ENCODE measurements around the gene CYP8B1.

The CYP8B1 gene

DNA sequence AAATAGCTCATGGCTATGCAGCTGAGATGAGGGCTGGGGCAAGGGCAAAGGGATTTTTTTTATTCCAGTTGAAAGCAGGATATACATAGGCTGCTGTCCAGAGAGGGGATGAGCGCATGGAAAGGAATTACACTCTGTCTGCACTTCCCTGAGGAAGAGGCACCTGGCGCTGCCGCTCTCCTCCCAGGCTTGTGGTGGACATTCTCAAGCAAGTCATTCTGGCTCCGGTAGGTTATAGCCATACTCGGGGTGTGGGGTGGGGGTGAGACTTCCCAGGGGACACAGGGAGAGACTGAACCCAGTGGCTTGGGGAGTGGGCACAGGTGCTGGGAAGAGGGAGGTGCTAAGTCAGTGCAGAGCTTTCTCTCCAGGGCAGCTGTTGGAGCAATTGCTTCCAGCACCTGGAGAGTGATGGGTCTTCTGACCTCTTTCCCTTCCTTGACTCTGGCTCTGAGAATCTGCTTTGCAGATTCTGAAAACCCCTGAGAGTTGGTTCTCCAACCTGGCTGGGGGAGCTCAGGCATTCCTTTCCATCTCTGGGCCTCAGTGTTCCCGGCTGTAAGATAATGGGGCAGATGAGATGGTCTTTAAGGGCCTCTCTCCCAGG lies 24.3 kb downstream of the CYP8B1 start:
- DNase-seq = no peak

DNA sequence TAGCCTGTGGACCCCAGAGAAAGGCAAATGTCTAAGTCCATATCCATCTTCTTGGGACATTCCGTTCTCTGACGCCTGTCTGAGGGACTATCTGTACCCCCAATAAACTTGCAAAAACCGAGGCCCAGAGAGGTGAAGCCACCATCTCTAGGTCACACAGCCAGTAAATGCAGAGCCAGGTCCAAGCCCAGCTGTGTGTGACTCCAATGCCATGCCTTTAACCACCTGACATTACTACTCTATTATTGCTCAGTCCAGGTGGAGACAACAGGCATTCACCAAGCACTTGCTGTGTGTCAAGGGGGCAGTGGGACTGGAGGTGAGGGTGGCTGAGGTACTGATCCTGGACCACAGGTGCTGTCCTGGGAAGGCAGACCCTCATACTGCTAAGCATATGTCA lies 25.4 kb downstream of the CYP8B1 start:
- DNase-seq = no peak

DNA sequence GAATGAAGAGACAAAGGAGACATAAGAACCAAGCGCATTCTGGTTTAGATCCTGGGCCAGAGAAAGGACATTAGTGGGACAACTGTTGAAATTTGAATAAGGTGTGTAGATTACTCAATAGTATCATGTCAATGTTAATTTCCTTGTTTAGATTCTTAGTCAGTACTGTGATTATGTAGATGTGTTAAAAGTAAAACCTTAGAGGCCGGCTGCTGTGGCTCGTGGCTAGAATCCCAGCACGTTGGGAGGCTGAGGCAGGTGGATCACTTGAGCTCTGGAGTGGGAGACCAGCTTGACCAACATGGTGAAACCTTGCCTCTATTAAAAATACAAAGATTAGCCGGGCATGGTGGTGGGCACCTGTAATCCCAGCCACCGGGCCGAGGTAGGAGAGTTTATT lies 26.7 kb downstream of the CYP8B1 start:
- DNase-seq = no peak

DNA sequence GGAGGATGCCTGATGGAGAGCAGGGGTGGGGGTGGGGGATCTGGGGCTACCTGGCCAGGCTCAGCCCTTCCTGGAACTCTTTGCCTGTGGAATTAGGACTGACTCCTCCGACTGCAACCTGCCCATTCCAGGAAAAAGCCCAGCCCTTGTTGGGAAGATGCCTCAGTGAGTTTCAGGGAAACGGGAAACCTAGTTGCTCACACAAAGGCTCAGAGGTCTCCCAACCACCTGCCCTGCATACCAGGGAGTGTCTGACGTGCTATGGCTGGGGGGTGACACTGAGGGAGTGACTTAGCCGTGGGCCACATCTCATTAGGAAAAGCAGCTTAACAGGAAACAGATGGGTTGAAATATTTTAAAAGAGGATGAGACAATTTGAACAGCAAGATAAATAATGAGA lies 27.9 kb downstream of the CYP8B1 start:
- DNase-seq = peak; percentile 91

DNA sequence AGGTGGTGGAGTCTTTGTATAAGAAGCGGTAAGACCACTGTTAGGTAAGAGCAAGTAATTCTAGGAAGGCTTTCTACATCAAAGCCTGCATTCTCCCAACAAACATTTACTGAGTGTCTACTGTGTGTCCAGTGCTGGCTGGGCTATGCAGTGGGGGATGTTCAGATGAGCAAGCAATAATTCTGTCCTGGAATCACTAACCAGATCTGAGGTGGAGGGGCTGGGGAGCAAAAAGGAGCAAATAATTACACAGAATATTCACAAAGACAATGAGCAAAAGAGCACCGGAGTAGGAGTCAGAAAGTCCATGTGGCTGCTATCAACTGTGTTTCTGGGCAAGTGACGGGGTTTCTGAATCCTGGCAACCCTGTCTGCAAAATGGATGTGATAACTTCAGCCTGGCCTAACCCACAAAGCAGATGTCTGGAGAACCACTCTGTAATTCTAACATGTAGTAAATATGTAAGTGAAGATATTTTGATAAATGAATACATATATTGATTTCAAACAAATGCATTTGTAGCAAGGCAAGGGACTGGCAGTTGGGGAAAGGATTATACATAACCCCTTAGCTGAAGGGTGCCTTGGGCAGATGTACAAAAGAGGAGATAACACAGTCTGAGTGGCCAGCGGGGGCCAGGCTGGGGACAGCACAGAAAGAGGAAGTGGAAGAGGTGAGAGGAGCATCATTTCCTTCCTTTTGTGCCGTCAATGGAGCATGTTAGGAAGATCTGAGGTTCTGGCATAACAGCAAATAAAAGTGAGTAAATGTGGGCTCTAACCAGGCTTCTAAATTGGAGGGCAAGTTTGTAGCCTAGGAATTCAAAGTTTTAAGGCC lies 28.8 kb downstream of the CYP8B1 start:
- peak; percentile 51 for DNase-seq

DNA sequence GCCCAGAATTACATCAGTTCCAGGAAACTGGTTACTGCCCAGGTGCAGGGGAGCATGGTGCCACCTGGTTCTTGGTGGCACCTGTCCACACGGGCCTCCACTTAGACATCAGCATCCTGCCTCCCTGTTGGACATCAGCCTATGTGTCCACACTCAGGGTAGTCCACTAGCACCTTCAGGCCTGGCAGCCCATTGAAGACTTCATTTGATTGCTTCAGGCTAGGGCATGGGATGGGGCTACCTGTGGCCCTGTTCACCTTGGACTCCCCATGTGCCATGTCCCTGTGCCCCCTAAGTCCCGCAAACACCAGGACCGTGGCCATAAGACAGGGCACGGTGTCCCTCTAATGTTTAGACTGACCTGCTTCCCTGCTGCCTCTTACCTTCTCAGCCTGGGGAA lies 30.9 kb downstream of the CYP8B1 start:
- no peak for DNase-seq

DNA sequence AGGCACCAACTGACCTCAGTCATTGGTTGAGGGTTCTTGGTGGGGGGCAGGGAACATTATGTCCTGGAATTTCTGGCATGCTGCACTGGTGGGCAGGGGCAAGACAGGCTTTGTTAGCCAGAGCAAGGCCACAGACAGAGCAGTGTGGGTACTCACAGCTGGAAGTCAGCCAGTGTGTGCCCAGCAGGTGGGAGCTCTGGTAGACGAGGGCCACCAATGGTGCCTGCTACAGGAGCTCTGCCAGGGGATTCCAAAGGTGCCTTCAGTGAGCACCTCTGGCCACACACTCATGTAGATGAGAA lies 31.3 kb downstream of the CYP8B1 start:
- DNase-seq = no peak

DNA sequence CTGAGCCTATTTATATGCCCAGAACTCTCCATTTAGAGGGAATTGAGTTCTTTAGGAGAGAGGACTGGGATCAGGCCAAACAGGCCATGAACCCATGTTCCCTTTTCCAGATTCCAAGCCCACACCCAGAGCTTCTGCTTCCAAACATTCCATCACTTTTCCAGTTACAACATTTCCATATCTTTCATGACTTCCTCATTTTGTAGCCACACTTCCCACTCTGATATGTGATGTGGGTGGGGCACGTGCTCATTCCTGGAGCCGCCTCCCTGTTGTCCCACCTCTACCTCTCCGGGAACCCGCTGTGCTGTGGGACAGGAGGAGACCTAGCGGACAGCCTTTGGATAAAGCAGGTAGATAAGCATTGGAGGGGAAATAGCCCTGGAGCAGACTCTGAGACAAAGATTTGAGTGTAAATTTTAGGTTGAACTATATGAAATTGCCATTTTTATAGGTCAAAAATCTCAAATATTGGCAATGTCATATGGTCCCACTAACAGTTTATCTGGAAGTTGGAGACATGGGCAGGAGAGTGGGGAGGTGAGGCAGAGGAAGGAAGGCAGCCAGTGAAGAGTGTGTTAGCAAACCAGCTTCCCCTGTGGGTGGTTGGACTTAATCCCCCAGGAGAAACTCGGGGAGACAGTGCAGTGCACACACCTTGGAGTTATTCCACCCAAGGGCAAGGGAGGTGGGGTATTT lies 31.8 kb downstream of the CYP8B1 start:
- no peak for DNase-seq

DNA sequence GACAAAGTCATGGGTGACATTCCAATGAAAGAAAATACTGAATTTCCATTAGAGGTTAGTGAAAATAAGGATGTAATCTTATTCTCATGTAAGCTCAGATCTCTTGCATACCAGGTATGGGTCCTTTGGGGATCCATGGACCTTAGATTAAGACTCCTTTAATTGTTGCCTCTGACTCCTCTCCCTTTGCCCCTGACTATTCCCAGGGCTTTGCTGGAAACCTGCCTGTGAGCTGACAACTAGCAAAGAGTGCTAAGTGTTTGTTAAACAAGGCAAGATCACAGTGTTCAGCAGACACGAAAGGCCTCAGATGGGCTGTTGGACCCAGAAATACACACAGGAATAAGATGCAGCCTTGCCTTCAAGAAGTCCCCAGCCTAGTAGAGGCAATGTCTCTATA lies 34.3 kb downstream of the CYP8B1 start:
- no peak for DNase-seq

DNA sequence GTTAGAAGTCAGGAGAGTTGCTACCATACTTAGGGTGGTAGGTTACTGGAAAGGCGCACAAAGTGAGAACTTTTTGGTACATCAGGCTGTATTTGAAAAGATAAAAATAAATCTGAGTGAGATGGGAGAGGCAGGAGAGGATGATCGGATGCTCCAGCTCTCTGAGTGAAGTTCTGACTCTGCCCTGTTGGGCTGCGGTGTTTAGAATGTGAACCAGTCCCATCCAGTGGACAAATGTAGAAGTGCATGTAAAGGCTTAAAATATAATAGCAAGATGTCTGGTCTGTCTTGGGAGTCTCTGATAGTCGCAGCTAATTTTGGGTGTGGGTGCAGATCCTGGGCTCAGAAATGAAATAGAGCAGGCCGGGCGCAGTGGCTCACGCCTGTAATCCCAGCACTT lies 36.1 kb downstream of the CYP8B1 start:
- DNase-seq = peak; percentile 73

DNA sequence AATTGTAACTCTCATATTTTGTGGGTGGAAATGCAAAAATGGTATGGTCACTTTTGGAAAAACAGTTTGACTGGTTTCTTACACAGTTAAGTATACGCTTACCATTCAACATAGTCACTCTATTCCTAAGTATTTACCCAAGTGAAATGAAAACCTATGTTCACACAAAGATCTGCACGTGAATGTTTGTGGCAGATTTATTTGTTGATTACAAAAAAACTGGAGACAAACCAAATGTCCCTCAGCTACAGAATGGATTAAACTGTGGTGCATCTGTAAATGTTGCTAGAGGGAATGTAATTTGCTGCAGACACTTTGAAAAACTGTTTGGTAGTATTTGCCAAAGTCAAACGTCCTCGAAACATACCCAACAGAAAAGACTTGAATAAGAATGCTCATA lies 37.1 kb downstream of the CYP8B1 start:
- no peak for DNase-seq

DNA sequence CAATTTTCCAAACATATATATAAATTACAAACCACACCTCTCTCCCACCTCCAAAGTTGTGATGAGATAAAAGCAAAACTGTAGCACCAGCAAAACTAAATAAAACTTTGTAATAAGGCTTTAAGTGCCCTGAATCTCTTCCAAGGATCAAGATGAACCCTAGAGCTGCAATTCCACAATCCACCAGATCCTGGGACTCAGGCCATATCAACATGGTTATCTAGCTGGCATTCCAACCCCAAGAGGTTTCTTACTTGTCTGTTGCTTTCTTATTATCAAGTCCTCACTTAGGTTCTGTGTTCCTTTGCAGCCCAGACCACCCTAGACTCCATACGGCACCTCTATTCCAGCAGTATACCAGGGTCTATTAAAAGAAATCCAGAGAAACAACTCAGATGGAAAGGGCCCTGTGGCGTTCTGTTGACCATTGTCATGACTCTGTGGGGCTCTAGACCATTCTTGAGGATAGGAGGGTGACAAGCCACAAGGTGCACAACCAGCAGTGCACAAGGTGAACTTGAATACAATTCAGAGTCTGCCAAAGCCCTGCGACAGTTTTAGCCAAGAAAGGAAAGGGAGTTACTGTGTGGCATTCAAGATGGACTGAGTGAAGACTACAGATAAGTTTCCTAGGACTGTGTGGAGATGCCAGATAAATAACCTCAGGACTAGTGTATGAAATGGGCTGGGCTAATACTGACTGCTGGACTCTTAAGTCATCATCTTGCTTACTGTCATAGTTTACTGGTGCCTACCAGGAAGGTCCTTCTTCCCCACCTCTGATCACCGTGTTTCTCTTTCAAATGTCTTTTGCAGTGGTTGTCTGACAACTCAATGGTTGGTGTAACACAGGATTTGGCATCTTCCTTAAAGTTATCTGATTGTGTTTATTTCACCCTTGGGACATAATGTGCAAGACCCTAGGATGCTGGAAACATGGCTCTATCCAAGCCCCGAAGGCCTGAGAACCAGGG lies 39.2 kb downstream of the CYP8B1 start:
- no peak for DNase-seq

DNA sequence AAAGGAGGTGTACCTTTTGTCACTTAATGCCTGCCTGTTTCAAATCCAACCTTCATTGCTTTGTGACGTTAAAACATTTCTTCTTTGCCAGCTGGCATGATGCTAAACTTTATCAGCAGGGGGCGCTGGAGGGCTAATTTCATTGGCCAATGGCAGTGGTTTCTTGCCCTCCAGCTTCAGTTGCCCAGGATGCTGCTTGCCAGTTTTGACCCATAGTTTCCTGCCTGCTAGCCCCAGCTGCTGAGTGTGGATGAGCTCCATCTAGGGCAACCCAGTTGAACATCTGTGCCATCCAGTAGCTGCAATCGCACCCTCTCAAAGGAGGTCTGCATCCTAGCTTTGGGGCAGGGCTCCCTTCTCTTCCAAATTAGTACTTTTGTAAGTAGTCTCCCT lies 44.4 kb downstream of the CYP8B1 start:
- DNase-seq = peak; percentile 83

DNA sequence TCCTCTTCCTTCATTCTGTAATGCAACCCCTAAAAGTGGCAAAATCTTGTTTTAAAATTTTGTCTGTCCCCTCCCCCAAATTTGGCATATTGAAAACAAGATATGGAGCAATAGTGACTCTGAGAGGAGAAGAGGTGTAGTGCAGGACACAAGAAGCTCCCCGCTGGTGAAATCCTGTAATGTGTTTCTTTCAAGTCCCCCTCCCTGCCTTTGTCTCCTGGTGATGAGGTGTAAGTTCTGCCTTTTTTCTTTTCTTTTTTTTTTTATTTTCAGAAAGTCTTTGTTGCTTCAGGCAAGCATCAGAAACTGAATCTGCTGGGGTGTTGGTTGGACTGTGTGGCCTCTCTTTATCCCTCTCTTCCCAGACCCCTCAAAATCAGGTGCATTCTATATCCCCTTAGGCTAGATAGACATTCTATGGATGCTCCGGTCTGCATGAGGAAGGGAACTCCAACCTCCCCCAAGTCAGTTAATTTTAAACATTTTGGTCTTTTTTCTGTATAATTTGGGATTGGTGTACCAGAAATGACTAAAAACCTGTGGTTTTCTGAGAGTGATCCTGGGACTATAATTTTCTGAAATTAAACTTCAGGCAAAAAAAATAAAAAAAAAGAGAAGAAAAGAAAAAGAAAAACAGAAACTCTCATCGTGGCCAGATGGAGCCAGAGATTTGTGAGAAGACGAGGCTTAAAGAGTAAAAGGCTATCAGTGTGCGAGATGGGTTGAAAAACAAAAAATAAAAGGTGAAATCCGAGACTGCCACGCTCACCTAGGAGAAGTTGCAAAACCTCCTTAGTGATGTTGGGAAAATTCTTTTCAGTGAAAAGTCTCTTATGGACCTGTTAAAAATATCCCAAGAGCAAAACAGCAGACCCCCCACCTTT lies 45.0 kb downstream of the CYP8B1 start:
- peak; percentile 67 for DNase-seq

DNA sequence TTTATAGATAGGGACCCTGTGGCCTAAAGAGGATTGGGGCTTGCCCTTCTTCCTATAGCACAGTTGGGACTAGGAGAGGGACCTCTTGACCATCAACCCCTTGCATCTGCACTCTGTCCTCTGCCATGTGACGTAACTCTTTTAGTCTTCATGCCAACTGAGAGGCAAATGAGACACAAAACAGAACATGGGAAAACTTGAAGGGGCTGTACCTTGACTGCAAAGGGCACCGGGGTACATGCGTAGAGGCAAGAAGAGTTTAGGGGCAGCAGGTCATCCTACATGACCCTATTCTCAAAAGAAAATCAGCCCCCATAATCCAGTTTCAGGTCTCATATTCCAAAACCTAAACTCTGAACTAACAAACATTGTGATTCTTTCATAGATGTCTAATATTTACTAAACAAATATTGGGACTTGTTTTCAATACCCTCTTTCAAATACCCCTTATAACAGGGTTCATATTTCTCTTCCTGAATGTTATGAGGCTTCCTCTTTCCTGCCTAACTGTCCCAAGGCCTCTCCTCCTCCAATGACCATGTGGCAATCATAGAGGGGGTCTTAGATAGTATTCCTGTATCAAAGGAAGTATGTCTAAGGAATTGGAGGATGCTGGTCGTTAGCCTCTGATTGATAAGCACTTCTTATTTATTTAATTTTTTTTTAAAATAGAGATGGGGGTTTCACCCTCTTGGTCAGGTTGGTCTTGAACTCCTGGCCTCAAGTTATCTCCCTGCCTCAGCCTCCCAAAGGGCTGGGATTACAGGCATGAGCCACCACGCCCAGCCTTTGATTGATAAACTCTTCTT lies 45.8 kb downstream of the CYP8B1 start:
- DNase-seq = no peak

DNA sequence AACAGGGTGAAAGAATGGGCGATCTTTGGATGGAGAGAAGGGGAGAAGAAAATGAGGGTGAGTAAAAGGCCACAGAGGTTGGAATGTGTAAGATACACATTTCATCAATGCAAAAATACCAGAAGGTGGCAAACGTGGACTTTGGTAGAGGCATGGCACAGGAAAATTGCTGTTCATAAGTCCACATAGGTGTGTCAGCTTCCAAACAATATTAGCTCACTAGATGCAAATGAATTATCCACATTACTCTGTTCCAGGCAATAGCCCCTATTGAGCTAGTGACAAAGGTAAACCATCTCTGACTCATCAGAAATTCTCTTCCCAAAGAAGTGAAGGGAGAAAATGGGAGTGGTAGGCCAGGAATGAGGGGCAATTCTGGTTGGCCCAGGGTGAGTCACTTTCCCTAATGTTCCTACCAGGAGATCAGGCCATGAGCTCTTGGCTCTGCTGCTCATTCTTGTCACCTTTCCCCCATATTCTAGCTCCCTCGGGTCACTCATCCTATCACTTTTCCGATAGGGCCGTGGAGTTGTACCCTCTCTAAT lies 46.5 kb downstream of the CYP8B1 start:
- no peak for DNase-seq

DNA sequence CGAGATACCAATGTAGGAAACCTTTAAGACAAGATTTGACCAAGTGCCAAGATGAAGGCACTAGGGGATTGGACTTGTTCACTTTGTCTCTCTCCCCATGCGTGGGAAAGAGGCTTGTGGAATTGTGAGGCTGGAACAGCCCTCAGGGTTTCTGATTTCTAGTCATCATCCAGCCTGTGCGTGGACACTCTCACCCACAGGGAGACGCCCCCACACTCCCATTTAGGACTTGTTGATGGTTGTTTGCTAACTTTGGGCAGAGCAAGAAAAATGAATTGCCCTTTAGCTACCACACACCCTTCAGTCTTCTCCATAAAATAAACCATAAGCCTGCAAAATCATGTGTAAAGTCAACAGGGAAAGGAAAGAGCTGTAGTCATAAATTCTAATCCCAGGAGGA lies 48.0 kb downstream of the CYP8B1 start:
- no peak for DNase-seq

DNA sequence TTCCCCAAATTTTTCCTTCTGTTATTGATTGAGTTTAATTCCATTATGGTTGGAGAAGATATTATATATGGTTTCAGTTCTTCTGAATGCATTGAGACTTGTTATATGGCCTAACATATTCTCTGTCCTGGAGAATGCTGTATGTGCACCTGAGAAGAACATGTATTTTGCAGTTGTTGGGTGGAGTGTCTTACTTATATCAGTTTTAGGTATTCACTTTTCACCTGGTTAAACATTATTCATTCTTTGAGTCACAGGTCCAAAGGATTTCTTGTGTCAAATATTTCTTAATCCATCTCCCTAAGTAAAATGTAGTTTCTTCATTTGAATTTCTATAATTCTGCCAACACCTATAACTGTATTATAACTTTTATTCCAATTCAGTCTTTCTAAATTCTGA lies 48.7 kb downstream of the CYP8B1 start:
- DNase-seq = no peak

DNA sequence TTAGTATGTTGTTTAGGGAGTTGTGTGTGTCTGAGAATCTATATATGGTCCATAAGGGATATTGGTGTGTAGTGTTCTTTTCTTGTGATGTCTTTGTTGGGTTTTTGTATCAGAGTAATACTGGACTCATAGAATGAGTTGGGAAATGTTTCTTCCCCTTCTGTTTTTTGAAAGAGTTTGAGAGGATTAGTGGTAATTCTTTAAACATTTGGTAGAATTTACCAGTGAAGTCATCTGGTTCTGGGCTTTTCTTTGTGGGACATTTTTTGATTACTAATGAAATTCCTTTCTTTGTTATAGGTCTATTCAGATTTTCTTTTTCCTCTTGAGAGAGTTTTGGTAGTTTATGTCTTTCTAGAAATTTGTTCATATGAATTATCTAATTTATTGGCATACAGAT lies 49.5 kb downstream of the CYP8B1 start:
- no peak for DNase-seq

DNA sequence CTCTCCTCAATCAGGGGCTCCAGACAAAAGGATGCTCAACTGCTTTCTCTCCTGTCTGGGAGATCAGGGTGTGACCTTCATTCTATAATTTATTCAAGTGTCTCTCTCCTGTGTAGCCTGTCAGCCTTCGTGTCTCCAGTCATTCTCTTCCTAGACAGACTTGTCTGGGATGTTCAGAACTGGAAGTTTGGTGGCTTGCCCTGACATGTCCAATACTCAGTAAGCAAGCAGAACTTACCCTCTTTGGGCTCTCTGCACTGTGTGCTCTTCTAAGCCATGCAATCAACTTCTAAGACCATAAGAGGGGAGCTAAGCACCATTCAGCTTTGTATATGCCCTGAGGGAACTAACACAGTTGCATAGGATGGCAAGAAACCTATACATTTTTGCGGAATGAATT lies 52.3 kb downstream of the CYP8B1 start:
- no peak for DNase-seq

DNA sequence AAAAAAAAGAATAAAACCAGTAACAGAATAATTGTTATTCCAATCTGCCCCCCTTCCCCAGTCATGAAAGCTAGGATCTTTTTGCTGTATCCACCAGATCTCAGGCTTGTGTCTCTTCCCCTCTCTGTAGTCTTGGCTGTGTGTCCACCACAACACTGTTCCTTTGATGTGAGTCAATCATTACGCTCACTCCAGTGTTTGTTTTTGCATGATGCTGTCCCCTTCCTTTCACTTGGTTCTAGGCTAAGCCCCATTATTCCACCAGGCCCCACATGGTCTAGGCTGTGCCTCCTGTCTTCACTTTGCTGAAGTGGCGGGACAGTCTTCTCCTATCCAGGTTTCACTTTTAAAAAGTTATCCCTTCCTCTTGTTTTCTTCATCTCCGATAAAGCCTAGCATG lies 52.9 kb downstream of the CYP8B1 start:
- DNase-seq = no peak
